Ovary (tissue), 9 donors: ENCODE results near the gene ZNF587B. TPM values are rescaled to one million over a fixed set of nuclear protein-coding genes. Genes with fewer than 3 reads are reported as not detected.
"Not testable (repeated sequence)": the region's sequence is repeated elsewhere in the genome, so short reads cannot be mapped to it uniquely, and the experiment has no call there.

Experiments used
- DNase-seq, 5 donors: peaks; one replicate each; pipeline ENCODE4 v3.0.0-alpha.2; 2019 to 2020
- H3K27ac ChIP-seq, 2 donors: fragments of 200-600 bp; one replicate each; pipeline versions ENCODE4 v1.5.1 to v1.8.0; 2019 to 2022
- H3K27me3 ChIP-seq: fragments of 200-600 bp; one replicate; pipeline ENCODE4 v1.8.0; 2022
- H3K36me3 ChIP-seq: fragments of 200-600 bp; sonication (generic); one replicate; pipeline ENCODE4 v1.5.1; 2019
- H3K4me1 ChIP-seq: one replicate; pipeline ENCODE4 v1.8.1; 2013; ENCODE audit warnings: mild to moderate bottlenecking, moderate library complexity; ENCODE audit not compliant: insufficient read depth
- H3K4me3 ChIP-seq: fragments of 200-600 bp; sonication (generic); one replicate; pipeline ENCODE4 v1.5.1; 2017
- H3K9me3 ChIP-seq, 2 donors: fragments of 200-600 bp in 1 of 2; sonication (generic) in 1 of 2; one replicate each; pipeline versions ENCODE4 v1.5.1 to v1.8.1; 2013 to 2019; ENCODE audit warnings: mild to moderate bottlenecking in 1 of 2, moderate library complexity in 1 of 2
- EP300 ChIP-seq: sonication (generic); formaldehyde crosslinking; IDR thresholded peaks from one replicate; pipeline ENCODE4 v1.6.1; 2017; ENCODE audit warnings: antibody characterized with exemption
- POLR2A ChIP-seq: fragments of 450-650 bp; IDR thresholded peaks from one replicate; pipeline ENCODE4 v1.6.1; 2017; ENCODE audit warnings: antibody characterized with exemption, mild to moderate bottlenecking, moderate library complexity
- WGBS, 3 donors: extraction: QIAGEN DNeasy Blood & Tissue Kit in 1 of 3; methylation state at CpG; one replicate each; pipeline versions ENCODE4 v1.1.5 to v1.1.7; 2013 to 2017; 5-methylcytosine and 5-hydroxymethylcytosine counted together
- intact Hi-C, 4 donors: fragments of 100-400 bp; cut with DNase I; formaldehyde crosslinking; loops; one replicate each; pipeline versions ENCODE4 v1.11.0 to v1.15.1; 2022 to 2023
- polyA plus RNA-seq, 2 donors: library from polyadenylated mRNA; stranded (reverse); fragments of 200-250 nt in 1 of 2; fragments of 350-450 nt in 1 of 2; fragmentation: Illumina TruSeq in 1 of 2; extraction: RNeasy Lipid Tissue Mini Kit (QIAGEN cat#74804) in 1 of 2; gene quantifications; one replicate each; pipeline ENCODE4 v1.2.3, GENCODE V29; 2013 to 2014
- total RNA-seq, 7 donors: library from RNA; depleted of rRNA in 2 of 7; stranded (reverse); fragments of >200 nt in 2 of 7; fragmentation: NEBNext Ultra II Directional in 3 of 7; extraction: Animal tissue kit (Norgen Biotek cat#: 25700) in 3 of 7; gene quantifications; one replicate each; pipeline versions ENCODE4 v1.1.0 to v1.2.4, GENCODE V29; 2016 to 2023
- TF ChIP-seq, protein P1 (sequence below), 3 donors: fragments of 450-650 bp in 2 of 3; fragments of 200-600 bp in 1 of 3; IDR thresholded peaks; one replicate each; pipeline versions ENCODE4 v1.5.1 to v1.8.0; 2016 to 2022; ENCODE audit warnings: antibody characterized with exemption in 3 of 3, mild to moderate bottlenecking in 1 of 3
- donor health status: DM: no; HTN: no; CAD: no; lungs with moderate emphysema.
- donor health status: DM: no; HTN: no; CAD: no.
- donor health status: Bipolar disorder and iron deficiency.
- donor health status: DM: yes; HTN: yes; CAD: no.
- donor health status: DM: no; HTN: no; CAD: no.
- donor health status: DM: yes; HTN: yes; CAD: no.

ZNF587B gene
- total and polyA plus RNA-seq, 9 donors, result 4.0 to 19.4 (median 10.5) TPM

DNA sequence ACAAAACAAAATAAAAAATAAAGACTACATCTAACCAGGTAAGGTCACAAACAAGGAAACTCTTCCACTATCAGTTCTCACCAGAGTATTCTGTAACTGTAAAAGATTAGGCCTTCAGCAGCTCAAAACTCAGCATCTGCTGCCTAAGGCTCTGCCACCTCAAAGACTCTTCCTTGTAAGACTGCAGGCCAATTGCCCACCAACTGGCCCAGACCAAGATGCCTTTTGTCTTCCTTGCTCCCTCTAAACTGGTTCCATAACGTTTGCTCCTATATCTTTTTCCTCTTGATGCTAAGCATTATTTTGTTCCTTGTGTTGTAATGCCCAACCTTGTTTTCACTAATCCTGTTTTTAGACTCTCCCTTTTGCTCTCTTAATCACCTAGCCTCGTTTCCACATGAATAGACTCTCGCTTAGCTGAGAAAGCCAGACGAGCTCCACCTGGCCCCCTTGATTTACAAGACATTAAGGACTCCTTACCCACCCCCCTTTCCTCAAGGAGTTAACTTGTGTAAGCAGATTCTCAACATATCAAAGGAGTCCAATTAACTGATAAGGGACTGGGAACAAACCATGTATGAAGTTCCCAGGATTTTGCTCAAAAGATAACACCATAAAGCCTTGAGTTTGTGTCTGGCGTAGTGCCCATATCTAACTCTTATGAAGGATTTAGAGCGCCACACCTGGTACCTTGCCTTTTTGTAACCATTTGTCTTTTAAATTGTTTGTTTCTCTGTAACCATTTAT, 57.3 kb downstream of the ZNF587B start:
- Histone ChIP-seq H3K27me3 (no peaks in the 10 kb centered on the region), H3K27ac (no peak overlapping the region), H3K4me3 (no peak overlapping the region), H3K4me1 (no peaks in the 10 kb centered on the region), H3K36me3 (no peaks in the 10 kb centered on the region), H3K9me3 (peaks cover 0 to 7% of the 10 kb centered on the region in 2 donors)
- intact Hi-C loops, result no loop called here
- WGBS, 3 donors, result 15 to 20% (median 19%) methylated on average over 6 of the region's 6 CpGs
- no peak for TF ChIP-seq POLR2A
- TF ChIP-seq, protein P1, sequence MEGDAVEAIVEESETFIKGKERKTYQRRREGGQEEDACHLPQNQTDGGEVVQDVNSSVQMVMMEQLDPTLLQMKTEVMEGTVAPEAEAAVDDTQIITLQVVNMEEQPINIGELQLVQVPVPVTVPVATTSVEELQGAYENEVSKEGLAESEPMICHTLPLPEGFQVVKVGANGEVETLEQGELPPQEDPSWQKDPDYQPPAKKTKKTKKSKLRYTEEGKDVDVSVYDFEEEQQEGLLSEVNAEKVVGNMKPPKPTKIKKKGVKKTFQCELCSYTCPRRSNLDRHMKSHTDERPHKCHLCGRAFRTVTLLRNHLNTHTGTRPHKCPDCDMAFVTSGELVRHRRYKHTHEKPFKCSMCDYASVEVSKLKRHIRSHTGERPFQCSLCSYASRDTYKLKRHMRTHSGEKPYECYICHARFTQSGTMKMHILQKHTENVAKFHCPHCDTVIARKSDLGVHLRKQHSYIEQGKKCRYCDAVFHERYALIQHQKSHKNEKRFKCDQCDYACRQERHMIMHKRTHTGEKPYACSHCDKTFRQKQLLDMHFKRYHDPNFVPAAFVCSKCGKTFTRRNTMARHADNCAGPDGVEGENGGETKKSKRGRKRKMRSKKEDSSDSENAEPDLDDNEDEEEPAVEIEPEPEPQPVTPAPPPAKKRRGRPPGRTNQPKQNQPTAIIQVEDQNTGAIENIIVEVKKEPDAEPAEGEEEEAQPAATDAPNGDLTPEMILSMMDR (IDR thresholded peaks at IDR 0.05), result no peak
- TF ChIP-seq EP300, result no peak
- no peak for DNase-seq

DNA sequence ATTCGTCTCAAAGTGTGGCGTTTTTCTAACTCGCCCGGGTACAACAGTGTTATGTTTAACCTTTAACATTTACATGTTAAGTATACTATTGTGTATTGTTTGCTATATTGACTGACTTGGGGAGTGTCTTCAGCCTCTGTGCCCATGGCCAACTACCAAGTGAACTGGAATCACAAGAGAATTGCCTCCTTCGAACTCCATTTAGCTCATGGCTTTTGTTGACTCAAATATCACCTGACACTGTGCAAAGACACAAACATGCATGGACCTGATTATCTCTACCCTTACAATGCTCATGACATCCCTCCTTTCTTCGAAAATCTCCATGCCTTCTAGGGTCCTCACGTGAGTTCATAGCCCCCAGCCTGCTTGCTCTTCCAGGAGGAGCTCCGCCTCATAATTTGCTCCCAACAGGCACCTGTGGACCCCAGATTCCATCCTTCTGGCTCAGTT, 58.0 kb downstream of the ZNF587B start:
- H3K9me3 ChIP-seq, result peaks cover 0 to 7% of the 10 kb centered on the region in 2 donors
- WGBS, 3 donors, result 5 to 7% (median 6%) methylated on average over 8 of the region's 8 CpGs
- TF ChIP-seq POLR2A, result no peak
- TF ChIP-seq, protein P1 (IDR thresholded peaks at IDR 0.05), result no peak
- no peak for TF ChIP-seq EP300
- H3K4me3 ChIP-seq, result peak overlapping the region; percentile 51
- H3K27me3 ChIP-seq, result no peaks in the 10 kb centered on the region
- no peaks in the 10 kb centered on the region for H3K4me1 ChIP-seq
- H3K27ac ChIP-seq, result no peak overlapping the region
- intact Hi-C loops, result no loop called here
- no peaks in the 10 kb centered on the region for H3K36me3 ChIP-seq
- no peak for DNase-seq

DNA sequence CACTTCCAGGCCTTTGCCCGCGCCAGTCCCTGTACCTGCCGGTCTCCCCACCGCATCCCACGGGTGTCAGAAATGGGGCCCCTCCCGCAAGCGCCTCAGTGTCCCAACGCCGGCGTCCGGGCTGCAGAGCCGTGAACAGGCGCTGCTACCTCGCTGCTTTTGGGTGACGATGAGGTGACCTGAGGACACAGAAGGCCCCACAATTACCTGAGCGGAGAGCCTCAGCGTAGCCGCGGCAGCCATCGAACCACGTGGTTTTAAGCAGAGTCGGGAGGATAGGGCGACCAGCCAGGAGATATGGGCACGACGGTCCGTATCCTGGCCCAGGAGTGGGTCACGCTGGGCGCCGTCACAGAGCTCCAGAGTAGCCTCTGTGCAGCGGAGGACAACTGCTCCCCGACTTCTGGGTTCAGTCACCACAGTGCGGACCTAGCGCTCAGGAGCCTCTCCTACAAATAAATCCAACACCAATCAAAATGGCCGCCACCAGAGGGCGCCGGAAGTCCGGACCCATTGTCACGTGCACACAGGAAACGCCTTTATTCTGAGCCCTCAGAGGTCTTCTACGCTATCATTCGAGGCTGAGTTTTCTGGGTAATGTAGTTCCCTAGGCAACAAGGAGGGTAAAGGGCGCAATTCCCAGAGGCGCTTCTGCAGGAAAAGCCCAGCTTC, 58.6 kb downstream of the ZNF587B start, which contains the start of gene ZNF814:
ZNF814 (minus strand) TSS at position 478 of the 672 bp plus-strand sequence; CDS start at position 243, 235 bp downstream.
- Histone ChIP-seq H3K4me1 (no peaks in the 10 kb centered on the region), H3K27me3 (no peaks in the 10 kb centered on the region), H3K27ac (no peak within 1 kb of the TSS), H3K36me3 (no peaks in the 10 kb centered on the region), H3K9me3 (peaks cover 0 to 7% of the 10 kb centered on the region in 2 donors), H3K4me3 (peak within 1 kb of the TSS; percentile 51)
- TF ChIP-seq, protein P1 (IDR thresholded peaks at IDR 0.05), result peak in 2 of 3 donors; percentile 22 to 53
- TF ChIP-seq EP300, result no peak
- 1% methylated on average over 37 to 43 of the region's 43 CpGs for WGBS, 3 donors
- intact Hi-C loops, result no loop called here
- peak; percentile 72 to 85 (median 78) for DNase-seq

DNA sequence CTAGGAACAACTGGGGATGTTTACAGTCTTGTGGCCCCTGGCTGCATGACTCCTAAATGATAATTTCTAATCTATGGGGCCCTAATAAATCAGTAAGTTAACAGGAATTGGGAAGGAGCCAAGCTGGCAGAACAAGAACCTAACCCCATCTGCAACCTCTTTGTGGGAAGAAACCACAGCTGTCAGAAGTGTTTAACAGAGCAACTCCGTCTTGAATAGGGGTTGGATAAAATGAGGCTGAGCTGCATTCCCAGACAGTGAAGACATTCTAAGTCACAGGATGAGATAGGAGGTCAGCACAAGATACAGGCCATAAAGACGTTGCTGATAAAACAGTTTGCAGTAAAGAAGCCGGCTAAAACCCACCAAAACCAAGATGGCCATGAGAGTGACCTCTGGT, 60.6 kb downstream of the ZNF587B start:
- intact Hi-C loops, H3K36me3 ChIP-seq, H3K4me3 ChIP-seq, H3K4me1 ChIP-seq, DNase-seq, H3K27ac ChIP-seq, H3K9me3 ChIP-seq, H3K27me3 ChIP-seq: not testable (repeated sequence)
- WGBS, 3 donors, result 12 to 15% (median 15%) methylated on average over 3 of the region's 3 CpGs

Other genes with a start within 250 kb of the ZNF587B start
- gene ZIK1, start 246.2 kb upstream of the ZNF587B start, total RNA-seq, result 10 to 100 TPM in 1 of 7 donors, 1 to 10 TPM in 6; 3.4 to 10.2 (median 8.4) TPM
- gene ZIK1, start 246.2 kb upstream of the ZNF587B start, polyA plus RNA-seq, result 1 to 10 TPM; 5.5 to 5.7 TPM
- gene ZNF530, start 230.4 kb upstream of the ZNF587B start, total RNA-seq, result 1 to 10 TPM; 2.5 to 8.9 (median 3.6) TPM
- 1 to 10 TPM; 2.0 to 2.2 TPM for gene ZNF530, start 230.4 kb upstream of the ZNF587B start, polyA plus RNA-seq
- gene ZNF134, start 216.1 kb upstream of the ZNF587B start, total RNA-seq, result 10 to 100 TPM; 13.4 to 22.9 (median 22.2) TPM
- 10 to 100 TPM in 1 of 2 donors, 1 to 10 TPM in 1; 9.2 to 12.6 TPM for gene ZNF134, start 216.1 kb upstream of the ZNF587B start, polyA plus RNA-seq
- gene ZNF211, start 197.1 kb upstream of the ZNF587B start, total RNA-seq, result 10 to 100 TPM in 6 of 7 donors, 1 to 10 TPM in 1; 8.3 to 16.7 (median 12.0) TPM
- gene ZNF211, start 197.1 kb upstream of the ZNF587B start, polyA plus RNA-seq, result 10 to 100 TPM in 1 of 2 donors, 1 to 10 TPM in 1; 8.4 to 16.3 TPM
- gene ZSCAN4, start 161.4 kb upstream of the ZNF587B start, total RNA-seq, result 1 to 10 TPM in 1 of 7 donors, under 1 TPM in 1, not detected in 5; 0.13 to 1.3 TPM
- under 1 TPM; 0.07 to 0.08 TPM for gene ZSCAN4, start 161.4 kb upstream of the ZNF587B start, polyA plus RNA-seq
- gene ZNF551, start 148.3 kb upstream of the ZNF587B start, total RNA-seq, result 10 to 100 TPM in 3 of 7 donors, 1 to 10 TPM in 4; 6.8 to 11.3 (median 9.7) TPM
- gene ZNF551, start 148.3 kb upstream of the ZNF587B start, polyA plus RNA-seq, result 1 to 10 TPM; 3.8 to 4.2 TPM
- gene ZNF154, start 121.1 kb upstream of the ZNF587B start, total RNA-seq, result 10 to 100 TPM in 1 of 7 donors, 1 to 10 TPM in 6; 1.1 to 10.4 (median 2.4) TPM
- gene ZNF154, start 121.1 kb upstream of the ZNF587B start, polyA plus RNA-seq, result 1 to 10 TPM; 1.4 to 3.5 TPM
- 10 to 100 TPM in 1 of 7 donors, 1 to 10 TPM in 6; 1.5 to 13.2 (median 6.4) TPM for gene ZNF671, start 102.7 kb upstream of the ZNF587B start, total RNA-seq
- gene ZNF671, start 102.7 kb upstream of the ZNF587B start, polyA plus RNA-seq, result 1 to 10 TPM; 2.1 to 5.0 TPM
- 10 to 100 TPM; 11.0 to 25.9 (median 14.6) TPM for gene ZNF776, start 83.5 kb upstream of the ZNF587B start, total RNA-seq
- 10 to 100 TPM; 10.2 to 10.7 TPM for gene ZNF776, start 83.5 kb upstream of the ZNF587B start, polyA plus RNA-seq
- gene ZNF586, start 60.6 kb upstream of the ZNF587B start, total RNA-seq, result 10 to 100 TPM; 15.4 to 21.7 (median 17.2) TPM
- 10 to 100 TPM in 1 of 2 donors, 1 to 10 TPM in 1; 7.9 to 11.8 TPM for gene ZNF586, start 60.6 kb upstream of the ZNF587B start, polyA plus RNA-seq
- 1 to 10 TPM; 5.2 to 9.9 (median 7.2) TPM for gene ZNF552, start 15.4 kb upstream of the ZNF587B start, total RNA-seq
- gene ZNF552, start 15.4 kb upstream of the ZNF587B start, polyA plus RNA-seq, result 1 to 10 TPM; 4.9 to 7.1 TPM
- 10 to 100 TPM; 20.7 to 41.6 (median 39.4) TPM for gene ZNF587, start 19.6 kb downstream of the ZNF587B start, total RNA-seq
- 10 to 100 TPM; 12.3 to 27.7 TPM for gene ZNF587, start 19.6 kb downstream of the ZNF587B start, polyA plus RNA-seq
- 10 to 100 TPM; 10.7 to 31.6 (median 15.5) TPM for gene ZNF814, start 58.7 kb downstream of the ZNF587B start, total RNA-seq
- gene ZNF814, start 58.7 kb downstream of the ZNF587B start, polyA plus RNA-seq, result 10 to 100 TPM in 1 of 2 donors, 1 to 10 TPM in 1; 4.6 to 10.3 TPM
- 10 to 100 TPM in 6 of 7 donors, 1 to 10 TPM in 1; 9.5 to 22.6 (median 20.4) TPM for gene ZNF417, start 86.3 kb downstream of the ZNF587B start, total RNA-seq
- 10 to 100 TPM in 1 of 2 donors, 1 to 10 TPM in 1; 7.6 to 13.8 TPM for gene ZNF417, start 86.3 kb downstream of the ZNF587B start, polyA plus RNA-seq
- gene ZNF418, start 105.1 kb downstream of the ZNF587B start, total RNA-seq, result 10 to 100 TPM in 4 of 7 donors, 1 to 10 TPM in 3; 4.4 to 13.6 (median 10.5) TPM
- 1 to 10 TPM; 3.4 to 4.8 TPM for gene ZNF418, start 105.1 kb downstream of the ZNF587B start, polyA plus RNA-seq
- gene ZNF256, start 117.4 kb downstream of the ZNF587B start, total RNA-seq, result 10 to 100 TPM in 4 of 7 donors, 1 to 10 TPM in 3; 2.8 to 13.1 (median 11.6) TPM
- 1 to 10 TPM; 5.9 to 7.7 TPM for gene ZNF256, start 117.4 kb downstream of the ZNF587B start, polyA plus RNA-seq
- gene C19orf18, start 144.2 kb downstream of the ZNF587B start, total RNA-seq, result 1 to 10 TPM in 5 of 7 donors, under 1 TPM in 2; 0.36 to 2.4 (median 1.4) TPM
- gene C19orf18, start 144.2 kb downstream of the ZNF587B start, polyA plus RNA-seq, result 1 to 10 TPM in 1 of 2 donors, under 1 TPM in 1; 0.62 to 1.3 TPM
- 10 to 100 TPM; 13.4 to 38.1 (median 28.0) TPM for gene ZNF606, start 172.5 kb downstream of the ZNF587B start, total RNA-seq
- gene ZNF606, start 172.5 kb downstream of the ZNF587B start, polyA plus RNA-seq, result 10 to 100 TPM in 1 of 2 donors, 1 to 10 TPM in 1; 7.3 to 14.5 TPM
- 1 to 10 TPM in 1 of 7 donors, under 1 TPM in 4, not detected in 2; 0.54 to 2.6 (median 0.78) TPM for gene ZSCAN1, start 203.7 kb downstream of the ZNF587B start, total RNA-seq
- under 1 TPM in 1 of 2 donors, not detected in 1; 0.38 TPM for gene ZSCAN1, start 203.7 kb downstream of the ZNF587B start, polyA plus RNA-seq
- 10 to 100 TPM in 6 of 7 donors, 1 to 10 TPM in 1; 9.0 to 17.5 (median 15.7) TPM for gene ZNF135, start 229.0 kb downstream of the ZNF587B start, total RNA-seq
- gene ZNF135, start 229.0 kb downstream of the ZNF587B start, polyA plus RNA-seq, result 10 to 100 TPM; 11.4 to 12.0 TPM